H1 (cell line): Measurements from ENCODE around the gene CA7. TPM values are rescaled to one million over a fixed set of nuclear protein-coding genes. Genes with fewer than 3 reads are reported as not detected.

Source experiments
- ASH2L ChIP-seq: fragments of 200-600, 300-600 bp; sonication (generic); IDR thresholded peaks from one replicate; pipeline ENCODE4 v1.7.1; 2017; ENCODE audit warnings: low read length
- BACH1 ChIP-seq: IDR thresholded peaks from 2 replicates; pipeline ENCODE4 v1.6.1; 2012; ENCODE audit warnings: low read length, improper control_type of control experiment
- BCL11A ChIP-seq, 2 experiments: IDR thresholded peaks; one replicate each; pipeline ENCODE4 v1.6.1; 2011; ENCODE audit warnings: low read depth in 2 of 2, low read length in 2 of 2, mild to moderate bottlenecking in 2 of 2
- CTBP2 ChIP-seq: IDR thresholded peaks from 2 replicates; pipeline ENCODE4 v1.7.0; 2011; ENCODE audit warnings: borderline replicate concordance, mild to moderate bottlenecking, moderate library complexity, mixed read lengths, low read length; ENCODE audit not compliant: insufficient read depth, insufficient read length
- EZH2 ChIP-seq: fragments of 200-600 bp; sonication (generic); IDR thresholded peaks from 2 replicates; pipeline ENCODE4 v1.7.1; 2012; ENCODE audit warnings: low read depth, mild to moderate bottlenecking, moderate library complexity, low read length, inconsistent platforms; ENCODE audit not compliant: severe bottlenecking
- JUND ChIP-seq: IDR thresholded peaks from 2 replicates; pipeline ENCODE4 v1.6.1; 2011; ENCODE audit warnings: mild to moderate bottlenecking, improper control_type of control experiment, low read length
- KDM1A ChIP-seq: fragments of 200-600, 300-600 bp; sonication (generic); IDR thresholded peaks from 2 replicates; pipeline ENCODE4 v1.7.1; 2016; ENCODE audit warnings: mild to moderate bottlenecking, low read length, borderline replicate concordance
- PHF8 ChIP-seq: fragments of 200-600 bp; sonication (generic); conservative IDR thresholded peaks from 2 replicates; pipeline ENCODE4 v1.7.1; 2012; ENCODE audit warnings: low read depth, mild to moderate bottlenecking, inconsistent platforms, low read length, moderate library complexity
- RAD21 ChIP-seq, 2 experiments: IDR thresholded peaks in 1 of 2; conservative IDR thresholded peaks in 1 of 2; 2 replicates each; pipeline ENCODE4 v1.6.1; 2011; ENCODE audit warnings: low read depth in 2 of 2, low read length in 2 of 2, improper control_type of control experiment in 1 of 2, inconsistent platforms in 1 of 2, mild to moderate bottlenecking in 1 of 2, moderate library complexity in 1 of 2
- RXRA ChIP-seq: IDR thresholded peaks from 2 replicates; pipeline ENCODE4 v1.6.1; 2011; ENCODE audit warnings: low read depth, mild to moderate bottlenecking, low read length, moderate library complexity; ENCODE audit not compliant: insufficient read depth
- SP1 ChIP-seq: IDR thresholded peaks from 2 replicates; pipeline ENCODE4 v1.6.1; 2011; ENCODE audit warnings: low read depth, low read length
- TAF1 ChIP-seq: IDR thresholded peaks from 2 replicates; pipeline ENCODE4 v1.6.1; 2011; ENCODE audit warnings: mild to moderate bottlenecking, low read depth, low read length
- TEAD4 ChIP-seq: IDR thresholded peaks from 2 replicates; pipeline ENCODE4 v1.6.1; 2012; ENCODE audit warnings: low read depth, low read length, inconsistent platforms, mixed read lengths
- polyA plus RNA-seq, 7 experiments: library from polyadenylated mRNA; depleted of rRNA in 3 of 7; stranded (reverse) in 5 of 7; unstranded in 2 of 7; fragments of >200 nt in 5 of 7; fragments of 200-250 nt in 2 of 7; gene quantifications; 1 replicate in 5 of 7; 2 replicates in 1 of 7; 4 replicates in 1 of 7; pipeline versions ENCODE4 v1.2.1 to v1.2.3, GENCODE V29; 2011 to 2013; ENCODE audit warnings: missing spikeins in 2 of 7, mixed read lengths in 2 of 7
- total RNA-seq: library from RNA; stranded (reverse); fragmentation: NEBNext Ultra II Directional; extraction: Animal tissue kit (Norgen Biotek cat#: 25700); gene quantifications from 2 replicates; pipeline ENCODE4 v1.2.1, GENCODE V29; 2021
- TF ChIP-seq, protein P1 (sequence below): IDR thresholded peaks from 2 replicates; pipeline ENCODE4 v1.6.1; 2011; ENCODE audit warnings: low read length, improper control_type of control experiment

Gene CA7
- total and polyA plus RNA-seq, 2 of the 8 experiments (the other 6 are each of a cell fraction or from before 2014, with no cell fraction given), result 1.7 to 2.7 TPM

DNA sequence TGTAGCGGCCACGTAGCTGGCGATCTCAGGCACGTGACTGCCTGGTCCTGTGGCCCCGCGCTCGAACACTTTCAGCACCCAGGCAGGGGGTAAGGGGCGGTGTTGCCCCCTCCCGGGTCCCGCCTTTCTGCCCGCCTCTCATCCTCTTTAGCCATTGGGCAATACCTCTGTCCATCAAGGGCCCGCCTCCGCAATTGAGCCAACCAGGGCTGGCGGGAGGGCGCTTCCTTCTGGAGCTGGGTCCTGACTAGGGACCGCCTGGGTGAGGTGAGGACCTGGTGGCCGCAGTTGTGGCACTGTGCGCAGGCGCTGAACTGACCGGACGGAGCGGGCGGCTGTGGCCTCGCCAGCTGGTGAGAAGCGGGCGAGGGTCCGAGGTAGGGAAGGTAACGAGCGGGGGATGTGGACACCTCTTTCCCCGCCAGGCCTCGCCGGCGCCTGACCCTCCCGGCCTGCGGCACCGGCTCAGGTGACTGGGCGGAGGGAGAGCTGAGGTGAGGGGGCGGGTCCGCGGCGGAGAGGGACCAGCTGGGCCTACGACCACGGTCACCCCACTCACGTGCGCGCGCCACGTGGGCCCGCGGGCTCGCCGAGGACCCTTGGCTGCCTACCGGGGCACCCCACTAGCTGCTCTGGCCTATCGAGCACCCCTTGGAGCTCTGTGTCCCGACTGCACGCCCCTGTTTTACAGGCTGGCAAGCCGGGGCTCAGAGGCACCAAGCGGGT lies 36.2 kb downstream of the CA7 start, which contains the start of gene PDP2 (continued):
- TF ChIP-seq EZH2 (no peak), JUND (no peak), RXRA (no peak), PHF8 (peak; percentile 78), BACH1 (peak; percentile 7; the same call in 1 of the 2 replicates), TAF1 (peak; percentile 62), SP1 (peak; percentile 98), CTBP2 (no peak), ASH2L (peak; percentile 38), RAD21 (IDR thresholded peaks at IDR 0.05 in 1 of 2, conservative IDR thresholded peaks at IDR 0.05 in 1 of 2; ENCODE audit: low read depth in 2 of 2, low read length in 2 of 2) (no peak), TEAD4 (peak; percentile 24; the same call in 1 of the 2 replicates), BCL11A (IDR thresholded peaks at IDR 0.05; ENCODE audit: low read depth in 2 of 2, low read length in 2 of 2) (no peak), KDM1A (no peak)
- TF ChIP-seq, protein P1, sequence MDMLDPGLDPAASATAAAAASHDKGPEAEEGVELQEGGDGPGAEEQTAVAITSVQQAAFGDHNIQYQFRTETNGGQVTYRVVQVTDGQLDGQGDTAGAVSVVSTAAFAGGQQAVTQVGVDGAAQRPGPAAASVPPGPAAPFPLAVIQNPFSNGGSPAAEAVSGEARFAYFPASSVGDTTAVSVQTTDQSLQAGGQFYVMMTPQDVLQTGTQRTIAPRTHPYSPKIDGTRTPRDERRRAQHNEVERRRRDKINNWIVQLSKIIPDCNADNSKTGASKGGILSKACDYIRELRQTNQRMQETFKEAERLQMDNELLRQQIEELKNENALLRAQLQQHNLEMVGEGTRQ, result peak; percentile 87
